HepG2 (cell line): ENCODE measurements around the gene ING1. TPM values are rescaled to one million over a fixed set of nuclear protein-coding genes. Genes with fewer than 3 reads are reported as not detected.

Experiments used
- ATAC-seq: fragments of 200-7000 bp; cut with Tn5 transposase; 3 replicates; pipeline ENCODE4 v1.9.1; 2020; ENCODE audit warnings: mild to moderate bottlenecking, moderate library complexity
- BruUV-seq: library from RNA; stranded (reverse); fragments of 400-500 nt; replicated peaks from 2 replicates; lab custom pipeline; 2021; lab: Mats Ljungman, UMichigan
- CTCF ChIA-PET: fragments of 300-600 bp; formaldehyde crosslinking; extraction: SDS; loops from one replicate; lab custom pipeline; 2021; ENCODE audit warnings: low total read pairs, inconsistent platforms, low intra/inter-chr PET ratio; lab: Yijun Ruan, JAX
- POLR2A ChIA-PET: fragments of 350-600 bp; sonication (Branson Sonifier 250); formaldehyde crosslinking; loops from one replicate; lab custom pipeline; 2020; ENCODE audit warnings: antibody characterized with exemption, inconsistent platforms; lab: Yijun Ruan, JAX
- DNase-seq: peaks from one replicate; pipeline ENCODE4 v3.0.0-alpha.2; 2015; ENCODE audit warnings: low spot score
- FAIRE-seq: peaks from 3 replicates; lab custom pipeline; 2011; peaks lifted over from hg19 to GRCh38; lab: Jason Lieb, UNC
- H2AFZ ChIP-seq: one replicate; pipeline ENCODE4 v1.6.1; 2011; ENCODE audit warnings: low read length, inconsistent platforms
- H3K27ac ChIP-seq: fragments of 300-600 bp; 3 replicates; pipeline ENCODE4 v1.8.0; 2011; ENCODE audit warnings: mixed run types, mild to moderate bottlenecking, mixed read lengths, low read length, inconsistent platforms; ENCODE audit not compliant: insufficient read depth; ENCODE audit errors: extremely low read length
- H3K27me3 ChIP-seq, 2 experiments: fragments of 200-600 bp in 1 of 2; 2 replicates in 1 of 2; 3 replicates in 1 of 2; pipeline versions ENCODE4 v1.6.0 to v1.8.0; 2011; ENCODE audit warnings: low read length in 2 of 2, mild to moderate bottlenecking in 2 of 2, moderate library complexity in 2 of 2, inconsistent platforms in 1 of 2; ENCODE audit not compliant: insufficient read depth in 2 of 2, control insufficient read depth in 1 of 2
- H3K36me3 ChIP-seq, 2 experiments: fragments of 200-600 bp in 1 of 2; replicated peaks in 1 of 2; 2 replicates in 1 of 2; 3 replicates in 1 of 2; pipeline versions ENCODE4 v1.5.1 to v1.8.0; 2011; ENCODE audit warnings: low read length in 2 of 2, inconsistent platforms in 1 of 2; ENCODE audit not compliant: insufficient read depth in 2 of 2, control insufficient read depth in 1 of 2
- H3K4me1 ChIP-seq: 2 replicates; pipeline ENCODE4 v1.5.1; 2012; ENCODE audit warnings: low read length, inconsistent platforms; ENCODE audit not compliant: insufficient read depth
- H3K4me2 ChIP-seq: 2 replicates; pipeline ENCODE4 v1.6.0; 2011; ENCODE audit warnings: low read depth, low read length, inconsistent platforms
- H3K4me3 ChIP-seq, 3 experiments: fragments of 200-600 bp in 1 of 3; sonication (generic), shearing (Covaris generic) in 1 of 3; replicated peaks in 1 of 3; 2 replicates each; pipeline ENCODE4 v1.5.1; 2011 to 2016; ENCODE audit warnings: low read length in 3 of 3, inconsistent platforms in 2 of 3, low read depth in 2 of 3, mild to moderate bottlenecking in 2 of 3, control low read depth in 1 of 3, mixed read lengths in 1 of 3; ENCODE audit not compliant: insufficient read depth in 1 of 3
- H3K79me2 ChIP-seq: one replicate; pipeline ENCODE4 v1.6.1; 2011; ENCODE audit warnings: low read length, inconsistent platforms; ENCODE audit not compliant: insufficient read depth
- H3K9ac ChIP-seq: 2 replicates; pipeline ENCODE4 v1.6.0; 2011; ENCODE audit warnings: mild to moderate bottlenecking, low read depth, low read length, inconsistent platforms; ENCODE audit not compliant: insufficient read depth
- H3K9me3 ChIP-seq: 2 replicates; pipeline ENCODE4 v1.5.1; 2012; ENCODE audit warnings: mild to moderate bottlenecking, low read length
- H4K20me1 ChIP-seq: 2 replicates; pipeline ENCODE4 v1.6.0; 2011; ENCODE audit warnings: inconsistent platforms, mild to moderate bottlenecking, low read length, moderate library complexity; ENCODE audit not compliant: insufficient read depth
- CAMTA2 ChIP-seq: sonication (generic); formaldehyde crosslinking; IDR thresholded peaks from 2 replicates; pipeline ENCODE4 v1.4.0; 2020; ENCODE audit warnings: mild to moderate bottlenecking, missing genetic modification reagents, borderline replicate concordance
- CHCHD3 ChIP-seq: sonication (generic); formaldehyde crosslinking; IDR thresholded peaks from 2 replicates; pipeline ENCODE4 v1.8.0; 2022; ENCODE audit warnings: mild to moderate bottlenecking, missing genetic modification reagents, moderate library complexity
- EED ChIP-seq: sonication (generic); formaldehyde crosslinking; IDR thresholded peaks from 2 replicates; pipeline ENCODE4 v1.5.0; 2020; ENCODE audit warnings: mild to moderate bottlenecking, missing genetic modification reagents
- KDM1A ChIP-seq: IDR thresholded peaks from 2 replicates; pipeline ENCODE4 v1.6.1; 2016; ENCODE audit warnings: missing compliant biosample characterization
- KDM2A ChIP-seq: sonication (generic); formaldehyde crosslinking; IDR thresholded peaks from 2 replicates; pipeline ENCODE4 v1.4.0; 2020; ENCODE audit warnings: low read depth, missing genetic modification reagents, borderline replicate concordance
- NFYC ChIP-seq: IDR thresholded peaks from 2 replicates; pipeline ENCODE4 v1.6.1; 2016; ENCODE audit warnings: missing genetic modification reagents, missing compliant biosample characterization
- PCBP2 ChIP-seq: fragments of 200-400 bp; formaldehyde crosslinking; optimal IDR thresholded peaks from 2 replicates; pipeline ENCODE3; 2018; ENCODE audit warnings: low read length, low read depth; ENCODE audit not compliant: poor library complexity, severe bottlenecking
- RELA ChIP-seq: sonication (generic); formaldehyde crosslinking; IDR thresholded peaks from 2 replicates; pipeline ENCODE4 v1.4.0; 2020; ENCODE audit warnings: missing genetic modification reagents
- ZBTB7B ChIP-seq: sonication (generic); formaldehyde crosslinking; IDR thresholded peaks from 2 replicates; pipeline ENCODE4 v1.4.0; 2020; ENCODE audit warnings: missing genetic modification reagents
- ZKSCAN8 ChIP-seq: IDR thresholded peaks from 2 replicates; pipeline ENCODE4 v1.6.1; 2016; ENCODE audit warnings: borderline replicate concordance, missing genetic modification reagents, missing compliant biosample characterization
- ZNF570 ChIP-seq: sonication (generic); formaldehyde crosslinking; IDR thresholded peaks from 2 replicates; pipeline ENCODE4 v1.4.0; 2020; ENCODE audit warnings: mild to moderate bottlenecking, missing genetic modification reagents, borderline replicate concordance
- whole genome bisulfite sequencing: methylation state at CpG from one replicate; pipeline ENCODE4 v1.1.6; 2017; ENCODE audit warnings: low lambda C conversion rate; 5-methylcytosine and 5-hydroxymethylcytosine counted together
- in situ Hi-C: cut with HindIII; loops from 2 replicates; pipeline ENCODE4 v1.10.0; 2017; ENCODE audit warnings: low pct_unique_long_range_greater_than_20kb; ENCODE audit not compliant: extremely low pct_ligation_motif_present
- intact Hi-C: fragments of 100-400 bp; cut with micrococcal nuclease; formaldehyde crosslinking; loops from one replicate; pipeline ENCODE4 v1.10.0; 2022; ENCODE audit not compliant: unreplicated experiment
- polyA plus RNA-seq, 8 experiments: library from polyadenylated mRNA; depleted of rRNA in 3 of 8; stranded (reverse) in 7 of 8; unstranded in 1 of 8; fragments of >200 nt; fragmentation: Illumina TruSeq in 4 of 8; extraction: Trizol in 4 of 8; gene quantifications; 2 replicates each; pipeline versions ENCODE4 v1.2.1 to v1.2.3, GENCODE V29; 2011 to 2016; ENCODE audit warnings: low read depth in 4 of 8, missing spikeins in 1 of 8, mixed read lengths in 1 of 8; ENCODE audit not compliant: insufficient read depth in 1 of 8
- total RNA-seq, 5 experiments: library from RNA; depleted of rRNA; stranded (reverse); fragments of >200 nt; fragmentation: Illumina TruSeq; extraction: Trizol; gene quantifications; 2 replicates each; pipeline ENCODE4 v1.2.3, GENCODE V29; 2016; ENCODE audit warnings: low read depth in 1 of 5
- TF ChIP-seq, protein P1 (sequence below): sonication (generic); formaldehyde crosslinking; IDR thresholded peaks from 2 replicates; pipeline ENCODE4 v1.9.0; 2022; ENCODE audit warnings: low read depth, missing genetic modification reagents
- TF ChIP-seq, protein P2 (sequence below): sonication (generic); formaldehyde crosslinking; IDR thresholded peaks from 2 replicates; pipeline ENCODE4 v1.8.0; 2022; ENCODE audit warnings: missing genetic modification reagents, mild to moderate bottlenecking, borderline replicate concordance
- TF ChIP-seq, protein P3 (sequence below): sonication (generic); formaldehyde crosslinking; IDR thresholded peaks from 2 replicates; pipeline ENCODE4 v1.5.0; 2020; ENCODE audit warnings: mild to moderate bottlenecking, missing genetic modification reagents
- TF ChIP-seq, protein P4 (sequence below): sonication (generic); formaldehyde crosslinking; IDR thresholded peaks from 2 replicates; pipeline ENCODE4 v1.4.0; 2020; ENCODE audit warnings: missing genetic modification reagents

ING1 gene
- total and polyA plus RNA-seq, 2 of the 13 experiments (the other 11 are each of a cell fraction or from before 2014, with no cell fraction given), result 8.1 to 16.1 TPM

DNA sequence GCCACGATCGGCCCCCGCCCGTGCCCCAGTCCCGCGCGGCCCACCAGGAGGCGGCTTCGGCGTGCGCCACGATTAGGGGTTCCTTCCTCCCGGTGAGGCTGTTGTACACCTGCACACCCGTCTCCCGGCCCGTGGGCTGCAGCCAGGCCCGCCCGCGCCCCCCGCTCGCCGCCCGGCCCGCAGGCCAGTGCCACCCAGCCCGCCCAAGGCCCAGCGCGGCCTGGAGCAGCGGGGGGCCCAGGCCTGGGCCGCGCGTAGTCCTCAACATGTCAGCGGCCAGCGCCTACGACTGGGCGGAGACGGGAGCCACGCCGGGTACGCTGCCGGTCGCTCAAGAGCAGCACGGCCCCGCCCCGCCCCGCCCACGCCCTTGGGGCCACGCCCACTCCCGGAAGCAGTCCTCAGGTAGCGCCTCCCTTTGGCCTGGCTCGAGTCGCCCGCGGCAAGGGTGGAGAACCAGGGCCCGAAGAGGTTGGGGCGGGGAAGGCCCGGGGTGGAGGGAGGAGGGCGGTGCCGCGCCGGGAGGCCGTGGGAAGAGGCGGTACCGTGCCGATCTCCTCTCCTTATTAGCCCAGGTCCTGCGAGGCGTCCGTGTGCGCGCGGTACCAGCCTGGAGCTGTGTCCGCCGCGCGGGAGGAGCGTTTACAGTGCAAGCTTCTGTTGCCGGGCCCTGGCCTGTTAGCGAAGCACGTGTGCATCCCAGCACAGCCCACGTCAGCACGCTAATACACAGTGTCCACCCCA, 7.5 kb upstream of the ING1 start, which contains the start of gene CARS2:
Gene CARS2, minus strand, starts transcription at position 291 of the 744 bp plus-strand sequence. Its CDS starts 23 bp downstream, at position 268.
- Histone ChIP-seq H3K9me3 (no peaks in the 10 kb centered on the region), H3K4me1 (peaks cover 58% of the 10 kb centered on the region), H3K27ac (peak within 1 kb of the TSS; percentile 73), H4K20me1 (no peaks in the 10 kb centered on the region), H3K4me3 (peak within 1 kb of the TSS; percentile 72 to 97 (median 92)), H3K9ac (peak within 1 kb of the TSS; percentile 91), H3K79me2 (peaks cover 17% of the 10 kb centered on the region), H3K36me3 (peaks cover under 1 to 13% of the 10 kb centered on the region in 2 experiments; a peak in 4 of 5 replicates), H2AFZ (no peak within 1 kb of the TSS), H3K4me2 (peak within 1 kb of the TSS; percentile 96), H3K27me3 (no peaks in the 10 kb centered on the region; a peak in 1 of 5 replicates)
- no TSS peak for BruUV-seq
- intact Hi-C loops (no loop called here), in situ Hi-C loops (loop anchor here (10.0 kb wide), 1 partner anchor 209 kb away; the partner anchor contains the start of gene ANKRD10)
- peak; percentile 98 for ATAC-seq
- ChIA-PET POLR2A (interaction anchor here (0.8 to 1.4 kb wide), 6 partner anchors 9 to 209 kb away, joined by 3 to 21 read pairs (median 4); partner anchors contain the start of genes ANKRD10 and NAXD), CTCF (no interaction called here)
- peak; percentile 80 for FAIRE-seq
- WGBS, result 0% methylated on average over 14 of the region's 80 CpGs
- DNase-seq, result peak; percentile 94
- TF ChIP-seq EED, result no peak
- TF ChIP-seq RELA (CRISPR knock-in tag), result peak; percentile 60; the same call in 1 of the 2 replicates
- TF ChIP-seq CHCHD3, result no peak
- TF ChIP-seq, protein P1, sequence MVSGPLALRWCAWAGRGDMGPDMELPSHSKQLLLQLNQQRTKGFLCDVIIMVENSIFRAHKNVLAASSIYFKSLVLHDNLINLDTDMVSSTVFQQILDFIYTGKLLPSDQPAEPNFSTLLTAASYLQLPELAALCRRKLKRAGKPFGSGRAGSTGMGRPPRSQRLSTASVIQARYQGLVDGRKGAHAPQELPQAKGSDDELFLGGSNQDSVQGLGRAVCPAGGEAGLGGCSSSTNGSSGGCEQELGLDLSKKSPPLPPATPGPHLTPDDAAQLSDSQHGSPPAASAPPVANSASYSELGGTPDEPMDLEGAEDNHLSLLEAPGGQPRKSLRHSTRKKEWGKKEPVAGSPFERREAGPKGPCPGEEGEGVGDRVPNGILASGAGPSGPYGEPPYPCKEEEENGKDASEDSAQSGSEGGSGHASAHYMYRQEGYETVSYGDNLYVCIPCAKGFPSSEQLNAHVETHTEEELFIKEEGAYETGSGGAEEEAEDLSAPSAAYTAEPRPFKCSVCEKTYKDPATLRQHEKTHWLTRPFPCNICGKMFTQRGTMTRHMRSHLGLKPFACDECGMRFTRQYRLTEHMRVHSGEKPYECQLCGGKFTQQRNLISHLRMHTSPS, result no peak; the same call in none of the 2 replicates
- no peak for TF ChIP-seq KDM1A (CRISPR knock-in tag)
- peak; percentile 38; the same call in 1 of the 2 replicates for TF ChIP-seq KDM2A (CRISPR knock-in tag)
- no peak for TF ChIP-seq ZNF570 (CRISPR knock-in tag)
- no peak for TF ChIP-seq ZBTB7B (CRISPR knock-in tag)
- TF ChIP-seq, protein P2, sequence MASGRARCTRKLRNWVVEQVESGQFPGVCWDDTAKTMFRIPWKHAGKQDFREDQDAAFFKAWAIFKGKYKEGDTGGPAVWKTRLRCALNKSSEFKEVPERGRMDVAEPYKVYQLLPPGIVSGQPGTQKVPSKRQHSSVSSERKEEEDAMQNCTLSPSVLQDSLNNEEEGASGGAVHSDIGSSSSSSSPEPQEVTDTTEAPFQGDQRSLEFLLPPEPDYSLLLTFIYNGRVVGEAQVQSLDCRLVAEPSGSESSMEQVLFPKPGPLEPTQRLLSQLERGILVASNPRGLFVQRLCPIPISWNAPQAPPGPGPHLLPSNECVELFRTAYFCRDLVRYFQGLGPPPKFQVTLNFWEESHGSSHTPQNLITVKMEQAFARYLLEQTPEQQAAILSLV, result peak; percentile 65; the same call in 1 of the 2 replicates
- peak; percentile 25; the same call in 1 of the 2 replicates for TF ChIP-seq CAMTA2 (CRISPR knock-in tag)
- TF ChIP-seq, protein P3, sequence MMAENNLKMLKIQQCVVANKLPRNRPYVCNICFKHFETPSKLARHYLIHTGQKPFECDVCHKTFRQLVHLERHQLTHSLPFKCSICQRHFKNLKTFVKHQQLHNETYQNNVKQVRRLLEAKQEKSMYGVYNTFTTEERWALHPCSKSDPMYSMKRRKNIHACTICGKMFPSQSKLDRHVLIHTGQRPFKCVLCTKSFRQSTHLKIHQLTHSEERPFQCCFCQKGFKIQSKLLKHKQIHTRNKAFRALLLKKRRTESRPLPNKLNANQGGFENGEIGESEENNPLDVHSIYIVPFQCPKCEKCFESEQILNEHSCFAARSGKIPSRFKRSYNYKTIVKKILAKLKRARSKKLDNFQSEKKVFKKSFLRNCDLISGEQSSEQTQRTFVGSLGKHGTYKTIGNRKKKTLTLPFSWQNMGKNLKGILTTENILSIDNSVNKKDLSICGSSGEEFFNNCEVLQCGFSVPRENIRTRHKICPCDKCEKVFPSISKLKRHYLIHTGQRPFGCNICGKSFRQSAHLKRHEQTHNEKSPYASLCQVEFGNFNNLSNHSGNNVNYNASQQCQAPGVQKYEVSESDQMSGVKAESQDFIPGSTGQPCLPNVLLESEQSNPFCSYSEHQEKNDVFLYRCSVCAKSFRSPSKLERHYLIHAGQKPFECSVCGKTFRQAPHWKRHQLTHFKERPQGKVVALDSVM (CRISPR knock-in tag), result peak; percentile 35; the same call in 1 of the 2 replicates
- TF ChIP-seq ZKSCAN8, result peak; percentile 49; the same call in 1 of the 2 replicates
- no peak for TF ChIP-seq PCBP2
- TF ChIP-seq, protein P4, sequence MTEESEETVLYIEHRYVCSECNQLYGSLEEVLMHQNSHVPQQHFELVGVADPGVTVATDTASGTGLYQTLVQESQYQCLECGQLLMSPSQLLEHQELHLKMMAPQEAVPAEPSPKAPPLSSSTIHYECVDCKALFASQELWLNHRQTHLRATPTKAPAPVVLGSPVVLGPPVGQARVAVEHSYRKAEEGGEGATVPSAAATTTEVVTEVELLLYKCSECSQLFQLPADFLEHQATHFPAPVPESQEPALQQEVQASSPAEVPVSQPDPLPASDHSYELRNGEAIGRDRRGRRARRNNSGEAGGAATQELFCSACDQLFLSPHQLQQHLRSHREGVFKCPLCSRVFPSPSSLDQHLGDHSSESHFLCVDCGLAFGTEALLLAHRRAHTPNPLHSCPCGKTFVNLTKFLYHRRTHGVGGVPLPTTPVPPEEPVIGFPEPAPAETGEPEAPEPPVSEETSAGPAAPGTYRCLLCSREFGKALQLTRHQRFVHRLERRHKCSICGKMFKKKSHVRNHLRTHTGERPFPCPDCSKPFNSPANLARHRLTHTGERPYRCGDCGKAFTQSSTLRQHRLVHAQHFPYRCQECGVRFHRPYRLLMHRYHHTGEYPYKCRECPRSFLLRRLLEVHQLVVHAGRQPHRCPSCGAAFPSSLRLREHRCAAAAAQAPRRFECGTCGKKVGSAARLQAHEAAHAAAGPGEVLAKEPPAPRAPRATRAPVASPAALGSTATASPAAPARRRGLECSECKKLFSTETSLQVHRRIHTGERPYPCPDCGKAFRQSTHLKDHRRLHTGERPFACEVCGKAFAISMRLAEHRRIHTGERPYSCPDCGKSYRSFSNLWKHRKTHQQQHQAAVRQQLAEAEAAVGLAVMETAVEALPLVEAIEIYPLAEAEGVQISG (CRISPR knock-in tag), result peak; percentile 58
- no peak for TF ChIP-seq NFYC (CRISPR knock-in tag)
